ENCODE measurements around the gene OSTM1. TPM values are rescaled to one million over a fixed set of nuclear protein-coding genes. Genes with fewer than 3 reads are reported as not detected.

The OSTM1 gene
- total and polyA plus RNA-seq, 9 of the 15 experiments (the other 6 are each of a cell fraction or from before 2014, with no cell fraction given), result 5.6 to 29.5 (median 16.3) TPM

GRCh38 chr6:108115598-108116058, 41.1 kb upstream of the OSTM1 start:
- Histone ChIP-seq H3K27me3 (ENCODE audit: control insufficient read depth in 2 of 2, insufficient read depth in 2 of 2, low read length in 2 of 2) (peaks cover 11 to 42% of the 10 kb centered on the region in 2 experiments; a peak in 4 of 5 replicates), H3K4me1 (replicated peaks in 1 of 2; ENCODE audit: control insufficient read depth in 2 of 2, insufficient read depth in 2 of 2, low read length in 2 of 2) (peaks cover 0 to 35% of the 10 kb centered on the region in 2 experiments; a peak in 3 of 5 replicates), H3K9me1 (ENCODE audit: control insufficient read depth, insufficient read depth, low read length) (no peaks in the 10 kb centered on the region), H4K20me1 (replicated peaks; ENCODE audit: control insufficient read depth, insufficient read depth, low read length) (no peaks in the 10 kb centered on the region), H2AFZ (ENCODE audit: low read depth, low read length) (no peak overlapping the region), H3K9ac (ENCODE audit: insufficient read depth in 1 of 2, low read depth in 2 of 2, low read length in 2 of 2) (no peak overlapping the region), H3K4me3 (no peak overlapping the region), H3K36me3 (ENCODE audit: control insufficient read depth, insufficient read depth, low read length) (no peaks in the 10 kb centered on the region), H3K79me2 (ENCODE audit: control insufficient read depth, insufficient read depth, low read length) (no peaks in the 10 kb centered on the region), H3K27ac (ENCODE audit: extremely low read depth, low read depth, low read length) (no peak overlapping the region), H3K4me2 (ENCODE audit: insufficient read depth, low read length) (no peak overlapping the region), H3K9me3 (replicated peaks; ENCODE audit: control insufficient read depth, insufficient read depth, low read depth, low read length) (no peaks in the 10 kb centered on the region)
- FAIRE-seq, result peak; percentile 86
- DNase-seq (ENCODE audit: extremely low read depth in 1 of 4, low spot score in 3 of 4), result peak; percentile 46 to 63 (median 57)
- BruUV-seq (replicated peaks), result no TSS peak
- intact Hi-C loops (cut with micrococcal nuclease), result loop anchor here (10.0 kb wide), 2 partner anchors 139 to 719 kb away; no protein-coding TSS in a partner anchor
- 12% methylated on average over 20 of the region's 20 CpGs for WGBS (ENCODE audit: insufficient coverage, low coverage, missing lambda C conversion rate)
- ChIA-PET POLR2A (no interaction called here), CTCF (ENCODE audit: low intra/inter-chr PET ratio) (no interaction called here)
- in situ Hi-C loops (cut with MboI), result no loop called here
- TF ChIP-seq ESRRA (IDR thresholded peaks at IDR 0.05; ENCODE audit: borderline replicate concordance, low read depth) (no peak), CTCF (IDR thresholded peaks at IDR 0.05 in 2 of 3, conservative IDR thresholded peaks at IDR 0.05 in 1 of 3; ENCODE audit: insufficient read depth in 2 of 3, low read depth in 1 of 3, low read length in 3 of 3) (peak; percentile 65 to 74 (median 67)), L3MBTL2 (IDR thresholded peaks at IDR 0.05) (0 out of 2 replicates have a peak, but pooled peaks have one; percentile 36), RAD21 (CRISPR knock-in tag; conservative IDR thresholded peaks at IDR 0.05 in 1 of 2, IDR thresholded peaks at IDR 0.05 in 1 of 2) (peak in 1 of 2 experiments; percentile 49; a peak in 2 of 4 replicates), MAFF (IDR thresholded peaks at IDR 0.05; ENCODE audit: low read length) (no peak), CBX2 (IDR thresholded peaks at IDR 0.05; ENCODE audit: insufficient read depth, low read length, poor library complexity, severe bottlenecking) (no peak), CREB3L1 (IDR thresholded peaks at IDR 0.05; ENCODE audit: borderline replicate concordance, low read depth) (peak; percentile 57; the same call in 1 of the 2 replicates), SMC3 (conservative IDR thresholded peaks at IDR 0.05; ENCODE audit: insufficient read depth, low read depth, low read length) (0 out of 2 replicates have a peak, but pooled peaks have one; percentile 16)
- peak; percentile 86 for ATAC-seq

Data from K562 (cell line).